Panc1 (cell line): Measurements from ENCODE around the gene OR1L4. TPM values are rescaled to one million over a fixed set of nuclear protein-coding genes. Genes with fewer than 3 reads are reported as not detected.

Experiments used
- ATAC-seq: fragments of 200-7000 bp; cut with Tn5 transposase; 2 replicates; pipeline ENCODE4 v1.9.1; 2020; ENCODE audit warnings: mild to moderate bottlenecking, moderate library complexity
- BruUV-seq: library from RNA; stranded (reverse); fragments of 400-500 nt; replicated peaks from 2 replicates; lab custom pipeline; 2021; lab: Mats Ljungman, UMichigan
- CTCF ChIA-PET: fragments of 300-600 bp; sonication (Branson Sonifier 250); formaldehyde crosslinking; loops from one replicate; lab custom pipeline; 2022; ENCODE audit warnings: antibody characterized with exemption; lab: Charles Lee
- POLR2A ChIA-PET: fragments of 300-600 bp; sonication (Branson Sonifier 250); formaldehyde crosslinking; loops from one replicate; lab custom pipeline; 2022; ENCODE audit warnings: antibody characterized with exemption; lab: Charles Lee
- DNase-seq: peaks from one replicate; pipeline ENCODE4 v3.0.0-alpha.2; 2010; ENCODE audit warnings: low read depth, low spot score
- H3K27ac ChIP-seq: 2 replicates; pipeline ENCODE4 v1.5.1; 2011; ENCODE audit warnings: mild to moderate bottlenecking, low read length, inconsistent platforms
- H3K27me3 ChIP-seq: fragments of 200-500 bp; sonication (Bioruptor generic); 2 replicates; pipeline ENCODE4 v1.6.0; 2014; ENCODE audit warnings: low read length, inconsistent platforms; ENCODE audit not compliant: control insufficient read depth, insufficient read depth
- H3K36me3 ChIP-seq: fragments of 200-500 bp; sonication (Bioruptor generic); 2 replicates; pipeline ENCODE4 v1.5.1; 2014; ENCODE audit warnings: inconsistent platforms, mild to moderate bottlenecking, low read length, moderate library complexity; ENCODE audit not compliant: control insufficient read depth, insufficient read depth
- H3K4me1 ChIP-seq: 2 replicates; pipeline ENCODE4 v1.5.1; 2011; ENCODE audit warnings: inconsistent platforms, mild to moderate bottlenecking, low read length, moderate library complexity; ENCODE audit not compliant: control insufficient read depth, insufficient read depth
- H3K4me3 ChIP-seq, 2 experiments: 2 replicates each; pipeline ENCODE4 v1.5.1; 2011 to 2012; ENCODE audit warnings: low read depth in 2 of 2, low read length in 2 of 2, mild to moderate bottlenecking in 2 of 2, inconsistent platforms in 1 of 2, moderate library complexity in 1 of 2
- H3K9me3 ChIP-seq: fragments of 200-500 bp; sonication (Bioruptor generic); 2 replicates; pipeline ENCODE4 v1.5.1; 2014; ENCODE audit warnings: low read depth, mild to moderate bottlenecking, inconsistent platforms, low read length, moderate library complexity; ENCODE audit not compliant: control insufficient read depth, insufficient read depth
- POLR2AphosphoS5 ChIP-seq: IDR thresholded peaks from 2 replicates; pipeline ENCODE4 v1.6.1; 2012; ENCODE audit warnings: mild to moderate bottlenecking, low read depth, low read length, moderate library complexity
- SIN3A ChIP-seq: IDR thresholded peaks from 2 replicates; pipeline ENCODE4 v1.6.1; 2012; ENCODE audit warnings: low read depth, mild to moderate bottlenecking, low read length, moderate library complexity, borderline replicate concordance; ENCODE audit not compliant: insufficient read depth
- TCF7L2 ChIP-seq: IDR thresholded peaks from 2 replicates; pipeline ENCODE4 v1.6.1; 2011; ENCODE audit warnings: mild to moderate bottlenecking, low read depth, low read length, inconsistent platforms
- in situ Hi-C: cut with HindIII; loops from 2 replicates; pipeline ENCODE4 v1.10.0; 2016; ENCODE audit warnings: low sequenced_read_pairs, low pct_unique_long_range_greater_than_20kb
- intact Hi-C: fragments of 100-400 bp; cut with micrococcal nuclease; formaldehyde crosslinking; loops from one replicate; pipeline ENCODE4 v1.10.0; 2022; ENCODE audit not compliant: unreplicated experiment
- total RNA-seq: library from RNA; stranded (reverse); gene quantifications from one replicate; pipeline ENCODE4 v1.2.1, GENCODE V29; 2021; ENCODE audit not compliant: unreplicated experiment
- TF ChIP-seq, protein P1 (sequence below), 2 experiments: IDR thresholded peaks; 2 replicates each; pipeline ENCODE4 v1.6.1; 2011 to 2012; ENCODE audit warnings: low read depth in 2 of 2, control low read depth in 1 of 2, low read length in 1 of 2, mild to moderate bottlenecking in 1 of 2, moderate library complexity in 1 of 2; ENCODE audit not compliant: insufficient read depth in 1 of 2
- TF ChIP-seq, protein P2 (sequence below): fragments of 450-650 bp; IDR thresholded peaks from 2 replicates; pipeline ENCODE4 v1.5.1; 2017; ENCODE audit warnings: mild to moderate bottlenecking

Gene OR1L4
- total RNA-seq, 1 experiment from 2014 or later, result not detected

DNA sequence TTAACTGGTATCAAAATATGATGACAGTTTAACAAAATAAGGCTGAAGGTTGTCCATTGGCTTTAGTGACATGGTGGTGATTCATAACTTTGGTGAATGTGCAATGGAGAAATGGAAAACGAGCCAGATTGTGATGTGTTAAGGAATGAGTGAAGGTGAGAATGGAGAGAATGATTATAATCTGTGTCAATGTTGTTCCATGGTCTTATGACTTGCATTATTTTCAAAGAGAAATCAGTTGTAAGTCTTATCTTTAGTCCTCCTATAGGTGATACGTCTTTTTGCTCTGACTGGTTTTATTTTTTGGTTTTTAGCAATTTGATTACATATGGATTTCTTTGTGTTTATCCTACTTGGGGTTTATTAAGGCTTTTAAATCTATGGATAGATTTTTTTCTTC, 31.0 kb downstream of the OR1L4 start:
- H3K4me3 ChIP-seq, result no peak overlapping the region
- intact Hi-C loops, result no loop called here
- no peaks in the 10 kb centered on the region for H3K9me3 ChIP-seq
- DNase-seq (no peak), ATAC-seq (no peak)
- BruUV-seq, result no TSS peak
- in situ Hi-C loops, result no loop called here
- no peak for TF ChIP-seq TCF7L2
- no peak for TF ChIP-seq POLR2AphosphoS5
- TF ChIP-seq, protein P1, sequence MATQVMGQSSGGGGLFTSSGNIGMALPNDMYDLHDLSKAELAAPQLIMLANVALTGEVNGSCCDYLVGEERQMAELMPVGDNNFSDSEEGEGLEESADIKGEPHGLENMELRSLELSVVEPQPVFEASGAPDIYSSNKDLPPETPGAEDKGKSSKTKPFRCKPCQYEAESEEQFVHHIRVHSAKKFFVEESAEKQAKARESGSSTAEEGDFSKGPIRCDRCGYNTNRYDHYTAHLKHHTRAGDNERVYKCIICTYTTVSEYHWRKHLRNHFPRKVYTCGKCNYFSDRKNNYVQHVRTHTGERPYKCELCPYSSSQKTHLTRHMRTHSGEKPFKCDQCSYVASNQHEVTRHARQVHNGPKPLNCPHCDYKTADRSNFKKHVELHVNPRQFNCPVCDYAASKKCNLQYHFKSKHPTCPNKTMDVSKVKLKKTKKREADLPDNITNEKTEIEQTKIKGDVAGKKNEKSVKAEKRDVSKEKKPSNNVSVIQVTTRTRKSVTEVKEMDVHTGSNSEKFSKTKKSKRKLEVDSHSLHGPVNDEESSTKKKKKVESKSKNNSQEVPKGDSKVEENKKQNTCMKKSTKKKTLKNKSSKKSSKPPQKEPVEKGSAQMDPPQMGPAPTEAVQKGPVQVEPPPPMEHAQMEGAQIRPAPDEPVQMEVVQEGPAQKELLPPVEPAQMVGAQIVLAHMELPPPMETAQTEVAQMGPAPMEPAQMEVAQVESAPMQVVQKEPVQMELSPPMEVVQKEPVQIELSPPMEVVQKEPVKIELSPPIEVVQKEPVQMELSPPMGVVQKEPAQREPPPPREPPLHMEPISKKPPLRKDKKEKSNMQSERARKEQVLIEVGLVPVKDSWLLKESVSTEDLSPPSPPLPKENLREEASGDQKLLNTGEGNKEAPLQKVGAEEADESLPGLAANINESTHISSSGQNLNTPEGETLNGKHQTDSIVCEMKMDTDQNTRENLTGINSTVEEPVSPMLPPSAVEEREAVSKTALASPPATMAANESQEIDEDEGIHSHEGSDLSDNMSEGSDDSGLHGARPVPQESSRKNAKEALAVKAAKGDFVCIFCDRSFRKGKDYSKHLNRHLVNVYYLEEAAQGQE (IDR thresholded peaks at IDR 0.05; ENCODE audit: insufficient read depth in 1 of 2, low read depth in 2 of 2, low read length in 1 of 2), result no peak
- TF ChIP-seq SIN3A, result no peak
- H3K27ac ChIP-seq, result no peak overlapping the region
- ChIA-PET POLR2A (no interaction called here), CTCF (no interaction called here)
- H3K4me1 ChIP-seq, result no peaks in the 10 kb centered on the region
- H3K36me3 ChIP-seq, result no peaks in the 10 kb centered on the region
- no peaks in the 10 kb centered on the region for H3K27me3 ChIP-seq

DNA sequence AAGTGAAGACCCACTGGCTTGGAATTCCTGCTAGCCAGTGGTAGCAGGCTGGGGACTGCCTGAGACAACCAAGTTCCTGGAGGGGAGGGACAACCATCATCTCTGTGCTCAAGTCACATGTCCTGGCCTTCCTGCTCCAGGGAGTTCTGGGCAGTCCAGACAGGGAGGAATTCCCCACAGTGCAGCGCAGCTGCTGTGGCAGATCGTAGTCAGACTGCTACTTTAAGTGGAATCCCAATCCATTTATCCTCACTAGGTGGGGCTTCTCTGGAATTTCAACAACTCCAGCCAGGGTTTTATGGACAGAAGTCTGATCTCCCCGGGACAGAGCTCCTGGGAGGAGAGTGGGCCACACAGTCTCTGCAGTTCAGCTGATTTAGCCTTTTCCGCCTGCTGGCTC, 44.0 kb downstream of the OR1L4 start:
- no TSS peak for BruUV-seq
- Histone ChIP-seq H3K9me3 (no peaks in the 10 kb centered on the region), H3K36me3 (no peaks in the 10 kb centered on the region), H3K27ac (no peak overlapping the region), H3K27me3 (no peaks in the 10 kb centered on the region), H3K4me3 (no peak overlapping the region), H3K4me1 (no peaks in the 10 kb centered on the region)
- intact Hi-C loops, result no loop called here
- POLR2A ChIA-PET, result no interaction called here
- no peak for TF ChIP-seq TCF7L2
- TF ChIP-seq, protein P2, sequence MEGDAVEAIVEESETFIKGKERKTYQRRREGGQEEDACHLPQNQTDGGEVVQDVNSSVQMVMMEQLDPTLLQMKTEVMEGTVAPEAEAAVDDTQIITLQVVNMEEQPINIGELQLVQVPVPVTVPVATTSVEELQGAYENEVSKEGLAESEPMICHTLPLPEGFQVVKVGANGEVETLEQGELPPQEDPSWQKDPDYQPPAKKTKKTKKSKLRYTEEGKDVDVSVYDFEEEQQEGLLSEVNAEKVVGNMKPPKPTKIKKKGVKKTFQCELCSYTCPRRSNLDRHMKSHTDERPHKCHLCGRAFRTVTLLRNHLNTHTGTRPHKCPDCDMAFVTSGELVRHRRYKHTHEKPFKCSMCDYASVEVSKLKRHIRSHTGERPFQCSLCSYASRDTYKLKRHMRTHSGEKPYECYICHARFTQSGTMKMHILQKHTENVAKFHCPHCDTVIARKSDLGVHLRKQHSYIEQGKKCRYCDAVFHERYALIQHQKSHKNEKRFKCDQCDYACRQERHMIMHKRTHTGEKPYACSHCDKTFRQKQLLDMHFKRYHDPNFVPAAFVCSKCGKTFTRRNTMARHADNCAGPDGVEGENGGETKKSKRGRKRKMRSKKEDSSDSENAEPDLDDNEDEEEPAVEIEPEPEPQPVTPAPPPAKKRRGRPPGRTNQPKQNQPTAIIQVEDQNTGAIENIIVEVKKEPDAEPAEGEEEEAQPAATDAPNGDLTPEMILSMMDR, result no peak
- TF ChIP-seq, protein P1 (IDR thresholded peaks at IDR 0.05; ENCODE audit: insufficient read depth in 1 of 2, low read depth in 2 of 2, low read length in 1 of 2), result no peak
- no peak for TF ChIP-seq SIN3A
- no peak for TF ChIP-seq POLR2AphosphoS5
- CTCF ChIA-PET, result no interaction called here
- ATAC-seq (no peak), DNase-seq (no peak)
- in situ Hi-C loops, result no loop called here

Other genes with a start within 250 kb of the OR1L4 start
- not detected for gene OR1J1, start 246.1 kb upstream of the OR1L4 start, total RNA-seq
- not detected for gene OR1J2, start 213.2 kb upstream of the OR1L4 start, total RNA-seq
- not detected for gene OR1J4, start 204.8 kb upstream of the OR1L4 start, total RNA-seq
- gene OR1N1, start 196.7 kb upstream of the OR1L4 start, total RNA-seq, result not detected
- gene OR1N2, start 170.9 kb upstream of the OR1L4 start, total RNA-seq, result not detected
- gene OR1L8, start 140.6 kb upstream of the OR1L4 start, total RNA-seq, result not detected
- gene OR1Q1, start 109.3 kb upstream of the OR1L4 start, total RNA-seq, result not detected
- gene OR1B1, start 66.4 kb upstream of the OR1L4 start, total RNA-seq, result not detected
- gene OR1L1, start 62.3 kb upstream of the OR1L4 start, total RNA-seq, result not detected
- gene OR1L3, start 48.9 kb upstream of the OR1L4 start, total RNA-seq, result not detected
- gene OR1L6, start 18.3 kb downstream of the OR1L4 start, total RNA-seq, result not detected
- not detected for gene OR5C1, start 64.9 kb downstream of the OR1L4 start, total RNA-seq
- gene OR1K1, start 76.1 kb downstream of the OR1L4 start, total RNA-seq, result not detected
- 12.4 TPM for gene PDCL, start 104.6 kb downstream of the OR1L4 start, total RNA-seq
- gene RC3H2, start 181.4 kb downstream of the OR1L4 start, total RNA-seq, result 57.6 TPM
- 5.9 TPM for gene ZBTB6, start 189.3 kb downstream of the OR1L4 start, total RNA-seq
- 4.5 TPM for gene ZBTB26, start 207.5 kb downstream of the OR1L4 start, total RNA-seq
- gene RABGAP1, start 217.0 kb downstream of the OR1L4 start, total RNA-seq, result 41.4 TPM